Measurements from ENCODE around the gene DHX58.

Gene DHX58

DNA sequence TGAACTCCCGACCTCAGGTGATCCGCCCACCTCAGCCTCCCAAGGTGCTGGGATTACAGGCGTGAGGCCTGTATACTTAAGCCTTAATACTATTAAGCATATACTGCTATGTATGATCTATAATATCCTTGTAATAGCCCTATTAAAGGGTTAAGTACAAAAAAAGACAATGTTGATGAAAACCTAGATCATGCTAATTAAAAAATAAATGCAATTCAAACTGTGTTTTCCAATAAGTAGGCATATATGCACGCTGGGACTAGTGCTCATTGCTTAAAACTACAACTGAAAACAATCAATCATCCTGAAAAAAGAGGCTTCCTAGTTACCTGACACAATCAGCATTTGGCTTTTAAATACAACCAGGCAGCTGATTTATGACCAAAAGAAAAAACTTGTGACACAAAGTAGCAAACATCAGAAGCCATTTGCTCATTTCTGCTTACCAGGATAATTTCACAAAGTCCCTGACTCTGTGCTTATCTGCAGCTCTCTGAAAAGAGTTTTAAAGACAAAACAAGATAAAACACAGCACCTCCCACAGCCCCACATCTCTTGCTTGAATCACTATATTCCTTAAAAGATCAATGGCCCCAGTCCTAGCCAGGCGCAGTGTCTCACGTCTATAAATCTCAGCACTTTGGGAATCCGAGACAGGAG lies 25.3 kb downstream of the DHX58 start:
- Histone ChIP-seq H3K9me3 (ENCODE audit: insufficient read depth, low read length) (no peaks in the 10 kb centered on the region), H3K4me1 (ENCODE audit: low read length) (no peaks in the 10 kb centered on the region), H3K36me3 (replicated peaks; ENCODE audit: low read depth, low read length) (peaks cover 16% of the 10 kb centered on the region), H3K4me3 (ENCODE audit: low read length) (no peak overlapping the region), H4K20me1 (ENCODE audit: insufficient read depth, low read length) (peaks cover 88% of the 10 kb centered on the region), H3K27me3 (ENCODE audit: low read depth, low read length) (no peaks in the 10 kb centered on the region), H3K79me2 (ENCODE audit: low read length) (peaks cover 100% of the 10 kb centered on the region), H3K4me2 (ENCODE audit: low read length) (no peak overlapping the region), H3K9ac (ENCODE audit: low read length) (no peak overlapping the region), H3K27ac (ENCODE audit: low read length) (no peak overlapping the region), H2AFZ (ENCODE audit: low read depth, low read length) (no peak overlapping the region)
- TF ChIP-seq, protein P1, sequence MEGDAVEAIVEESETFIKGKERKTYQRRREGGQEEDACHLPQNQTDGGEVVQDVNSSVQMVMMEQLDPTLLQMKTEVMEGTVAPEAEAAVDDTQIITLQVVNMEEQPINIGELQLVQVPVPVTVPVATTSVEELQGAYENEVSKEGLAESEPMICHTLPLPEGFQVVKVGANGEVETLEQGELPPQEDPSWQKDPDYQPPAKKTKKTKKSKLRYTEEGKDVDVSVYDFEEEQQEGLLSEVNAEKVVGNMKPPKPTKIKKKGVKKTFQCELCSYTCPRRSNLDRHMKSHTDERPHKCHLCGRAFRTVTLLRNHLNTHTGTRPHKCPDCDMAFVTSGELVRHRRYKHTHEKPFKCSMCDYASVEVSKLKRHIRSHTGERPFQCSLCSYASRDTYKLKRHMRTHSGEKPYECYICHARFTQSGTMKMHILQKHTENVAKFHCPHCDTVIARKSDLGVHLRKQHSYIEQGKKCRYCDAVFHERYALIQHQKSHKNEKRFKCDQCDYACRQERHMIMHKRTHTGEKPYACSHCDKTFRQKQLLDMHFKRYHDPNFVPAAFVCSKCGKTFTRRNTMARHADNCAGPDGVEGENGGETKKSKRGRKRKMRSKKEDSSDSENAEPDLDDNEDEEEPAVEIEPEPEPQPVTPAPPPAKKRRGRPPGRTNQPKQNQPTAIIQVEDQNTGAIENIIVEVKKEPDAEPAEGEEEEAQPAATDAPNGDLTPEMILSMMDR (IDR thresholded peaks at IDR 0.05; ENCODE audit: low read depth, low read length), result no peak
- TF ChIP-seq EZH2phosphoT487 (IDR thresholded peaks at IDR 0.05; ENCODE audit: low read depth), result no peak

DNA sequence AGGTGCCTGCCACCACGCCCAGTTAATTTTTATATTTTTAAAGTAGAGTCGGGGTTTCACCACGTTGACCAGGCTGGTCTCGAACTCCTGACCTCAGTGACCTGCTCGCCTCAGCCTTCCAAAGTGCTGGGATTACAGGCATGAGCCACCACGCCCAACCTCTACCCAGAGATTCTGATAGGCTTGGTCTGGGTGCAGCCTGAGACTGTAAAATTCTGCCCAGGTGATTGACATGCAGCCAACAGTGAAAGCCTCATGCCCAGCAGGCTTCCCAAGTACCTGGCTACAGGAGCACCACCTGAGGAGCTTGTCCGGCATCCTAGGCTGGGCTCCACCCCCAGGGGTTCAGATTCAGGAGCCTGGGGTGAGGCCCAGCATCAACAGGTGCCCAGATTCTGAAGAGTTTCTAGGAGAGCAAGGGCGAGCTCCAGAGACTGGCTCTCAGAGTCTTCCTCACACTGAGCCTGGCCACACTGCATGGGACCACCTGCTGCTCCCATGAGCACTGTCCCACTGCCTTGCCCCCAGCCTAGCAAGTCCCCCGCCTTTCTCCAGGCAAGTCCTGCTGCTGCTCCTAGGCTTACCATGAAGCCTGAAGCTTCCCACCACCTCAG lies 30.9 kb downstream of the DHX58 start:
- no peak overlapping the region for H3K9ac ChIP-seq (ENCODE audit: low read length)
- peaks cover 93% of the 10 kb centered on the region for H4K20me1 ChIP-seq (ENCODE audit: insufficient read depth, low read length)
- no peak overlapping the region for H3K27ac ChIP-seq (ENCODE audit: low read length)
- H2AFZ ChIP-seq (ENCODE audit: low read depth, low read length), result no peak overlapping the region
- H3K4me2 ChIP-seq (ENCODE audit: low read length), result no peak overlapping the region
- TF ChIP-seq, protein P1 (IDR thresholded peaks at IDR 0.05; ENCODE audit: low read depth, low read length), result no peak
- no peak for TF ChIP-seq EZH2phosphoT487 (IDR thresholded peaks at IDR 0.05; ENCODE audit: low read depth)
- H3K27me3 ChIP-seq (ENCODE audit: low read depth, low read length), result no peaks in the 10 kb centered on the region
- peaks cover 98% of the 10 kb centered on the region for H3K79me2 ChIP-seq (ENCODE audit: low read length)
- no peaks in the 10 kb centered on the region for H3K9me3 ChIP-seq (ENCODE audit: insufficient read depth, low read length)
- no peaks in the 10 kb centered on the region for H3K4me1 ChIP-seq (ENCODE audit: low read length)
- H3K36me3 ChIP-seq (replicated peaks; ENCODE audit: low read depth, low read length), result peaks cover 30% of the 10 kb centered on the region
- no peak overlapping the region for H3K4me3 ChIP-seq (ENCODE audit: low read length)

GRCh38 chr17:42079541-42079940 lies 33.0 kb downstream of the DHX58 start:
- Histone ChIP-seq H3K4me1 (ENCODE audit: low read length) (no peaks in the 10 kb centered on the region), H3K4me2 (ENCODE audit: low read length) (no peak overlapping the region), H3K9me3 (ENCODE audit: insufficient read depth, low read length) (no peaks in the 10 kb centered on the region), H3K36me3 (replicated peaks; ENCODE audit: low read depth, low read length) (peaks cover 41% of the 10 kb centered on the region), H3K9ac (ENCODE audit: low read length) (no peak overlapping the region), H3K27ac (ENCODE audit: low read length) (no peak overlapping the region), H3K4me3 (ENCODE audit: low read length) (no peak overlapping the region), H4K20me1 (ENCODE audit: insufficient read depth, low read length) (peaks cover 93% of the 10 kb centered on the region), H3K27me3 (ENCODE audit: low read depth, low read length) (no peaks in the 10 kb centered on the region), H3K79me2 (ENCODE audit: low read length) (peaks cover 96% of the 10 kb centered on the region), H2AFZ (ENCODE audit: low read depth, low read length) (no peak overlapping the region)
- TF ChIP-seq EZH2phosphoT487 (IDR thresholded peaks at IDR 0.05; ENCODE audit: low read depth), result no peak
- TF ChIP-seq, protein P1 (IDR thresholded peaks at IDR 0.05; ENCODE audit: low read depth, low read length), result no peak

DNA sequence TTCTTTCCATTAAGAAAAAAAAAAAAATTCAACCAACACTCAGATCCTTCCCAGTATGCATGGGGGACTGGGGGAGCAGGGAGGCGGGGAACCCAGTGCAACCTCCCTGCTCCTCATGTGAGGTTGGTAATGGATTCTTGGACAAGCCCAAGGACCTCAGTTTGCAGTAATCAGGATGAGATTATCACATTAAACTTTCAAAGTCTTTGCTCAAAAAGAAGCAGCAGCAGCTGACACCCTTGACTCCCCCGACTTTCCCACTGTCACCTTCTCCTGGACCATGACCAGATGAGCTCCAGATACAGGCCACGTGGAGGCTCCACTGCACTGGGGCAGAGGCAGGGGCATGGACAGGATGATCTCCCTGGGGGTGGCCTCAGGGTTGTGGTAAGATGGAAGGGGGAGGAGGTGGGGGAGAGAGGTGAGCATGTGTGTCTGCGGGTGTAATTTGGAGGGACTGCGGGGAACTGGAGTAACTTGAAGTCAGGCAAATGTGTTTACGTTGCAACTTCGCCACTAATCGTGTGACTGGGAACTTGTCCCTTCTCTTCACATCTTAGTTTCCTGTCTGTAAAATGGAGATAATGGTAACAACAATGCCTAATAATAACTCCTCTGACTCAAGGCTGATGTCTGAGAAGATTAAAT lies 34.0 kb downstream of the DHX58 start:
- Histone ChIP-seq H3K36me3 (replicated peaks; ENCODE audit: low read depth, low read length) (peaks cover 45% of the 10 kb centered on the region), H3K9me3 (ENCODE audit: insufficient read depth, low read length) (no peaks in the 10 kb centered on the region), H3K79me2 (ENCODE audit: low read length) (peaks cover 94% of the 10 kb centered on the region), H3K4me3 (ENCODE audit: low read length) (no peak overlapping the region), H3K27ac (ENCODE audit: low read length) (no peak overlapping the region), H4K20me1 (ENCODE audit: insufficient read depth, low read length) (peaks cover 92% of the 10 kb centered on the region), H2AFZ (ENCODE audit: low read depth, low read length) (no peak overlapping the region), H3K9ac (ENCODE audit: low read length) (no peak overlapping the region), H3K4me1 (ENCODE audit: low read length) (peaks cover 6% of the 10 kb centered on the region), H3K27me3 (ENCODE audit: low read depth, low read length) (no peaks in the 10 kb centered on the region), H3K4me2 (ENCODE audit: low read length) (no peak overlapping the region)
- no peak for TF ChIP-seq EZH2phosphoT487 (IDR thresholded peaks at IDR 0.05; ENCODE audit: low read depth)
- TF ChIP-seq, protein P1 (IDR thresholded peaks at IDR 0.05; ENCODE audit: low read depth, low read length), result no peak
